Measurements from ENCODE around the gene ACSF2.

DNA sequence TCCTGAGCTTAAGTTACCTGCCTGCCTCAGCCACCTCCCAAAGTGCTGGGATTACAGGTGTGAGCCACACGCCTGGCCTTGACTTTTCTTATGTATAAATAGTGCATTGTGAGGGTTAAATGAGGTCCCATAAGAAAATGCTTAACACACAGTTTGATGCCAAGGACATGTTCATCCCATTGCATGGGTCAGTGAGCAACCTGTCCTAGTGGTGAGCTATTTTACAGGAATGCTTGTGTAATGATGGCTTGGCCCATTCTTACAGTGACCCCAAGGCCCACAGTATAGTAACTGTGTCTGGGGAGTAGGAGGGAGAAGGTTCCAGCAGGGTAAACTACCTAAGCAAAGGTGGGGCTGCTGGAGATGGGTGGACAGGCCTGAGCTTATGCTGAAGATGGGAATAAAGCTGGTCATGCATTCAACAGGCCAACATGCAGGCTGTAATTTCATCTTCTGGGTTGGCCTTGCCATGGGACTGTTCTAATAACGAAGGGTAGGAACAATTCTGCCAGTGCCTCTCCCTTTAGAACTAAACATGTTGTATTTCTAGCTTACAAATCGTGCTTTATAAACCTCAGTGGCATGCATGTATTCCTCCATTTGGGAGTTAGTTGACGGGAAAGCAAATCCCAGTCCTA lies 6.2 kb downstream of the ACSF2 start:
- no peak for TF ChIP-seq REST (IDR thresholded peaks at IDR 0.05; ENCODE audit: insufficient replicate concordance, low read depth)
- TF ChIP-seq, protein P1, sequence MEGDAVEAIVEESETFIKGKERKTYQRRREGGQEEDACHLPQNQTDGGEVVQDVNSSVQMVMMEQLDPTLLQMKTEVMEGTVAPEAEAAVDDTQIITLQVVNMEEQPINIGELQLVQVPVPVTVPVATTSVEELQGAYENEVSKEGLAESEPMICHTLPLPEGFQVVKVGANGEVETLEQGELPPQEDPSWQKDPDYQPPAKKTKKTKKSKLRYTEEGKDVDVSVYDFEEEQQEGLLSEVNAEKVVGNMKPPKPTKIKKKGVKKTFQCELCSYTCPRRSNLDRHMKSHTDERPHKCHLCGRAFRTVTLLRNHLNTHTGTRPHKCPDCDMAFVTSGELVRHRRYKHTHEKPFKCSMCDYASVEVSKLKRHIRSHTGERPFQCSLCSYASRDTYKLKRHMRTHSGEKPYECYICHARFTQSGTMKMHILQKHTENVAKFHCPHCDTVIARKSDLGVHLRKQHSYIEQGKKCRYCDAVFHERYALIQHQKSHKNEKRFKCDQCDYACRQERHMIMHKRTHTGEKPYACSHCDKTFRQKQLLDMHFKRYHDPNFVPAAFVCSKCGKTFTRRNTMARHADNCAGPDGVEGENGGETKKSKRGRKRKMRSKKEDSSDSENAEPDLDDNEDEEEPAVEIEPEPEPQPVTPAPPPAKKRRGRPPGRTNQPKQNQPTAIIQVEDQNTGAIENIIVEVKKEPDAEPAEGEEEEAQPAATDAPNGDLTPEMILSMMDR (IDR thresholded peaks at IDR 0.05; ENCODE audit: insufficient read depth, low read length): no peak
